Fibroblast of villous mesenchyme (primary cell): ENCODE results near the gene GPBP1L1. TPM values are rescaled to one million over a fixed set of nuclear protein-coding genes. Genes with fewer than 3 reads are reported as not detected.

Source experiments
- DNase-seq: peaks from one replicate; pipeline ENCODE4 v3.0.0-alpha.2; 2010; ENCODE audit warnings: low read depth
- H3K4me3 ChIP-seq: 2 replicates; pipeline ENCODE4 v1.5.1; 2011; ENCODE audit warnings: low read depth, mild to moderate bottlenecking, low read length
- total RNA-seq: library from RNA; depleted of rRNA; stranded (reverse); fragments of >200 nt; gene quantifications from 2 replicates; pipeline ENCODE4 v1.2.3, GENCODE V29; 2012
- TF ChIP-seq, protein P1 (sequence below): IDR thresholded peaks from 2 replicates; pipeline ENCODE4 v1.5.1; 2012; ENCODE audit warnings: low read depth, mild to moderate bottlenecking, low read length; ENCODE audit not compliant: insufficient read depth

Gene GPBP1L1
- total RNA-seq, 1 donor = 122 TPM

DNA sequence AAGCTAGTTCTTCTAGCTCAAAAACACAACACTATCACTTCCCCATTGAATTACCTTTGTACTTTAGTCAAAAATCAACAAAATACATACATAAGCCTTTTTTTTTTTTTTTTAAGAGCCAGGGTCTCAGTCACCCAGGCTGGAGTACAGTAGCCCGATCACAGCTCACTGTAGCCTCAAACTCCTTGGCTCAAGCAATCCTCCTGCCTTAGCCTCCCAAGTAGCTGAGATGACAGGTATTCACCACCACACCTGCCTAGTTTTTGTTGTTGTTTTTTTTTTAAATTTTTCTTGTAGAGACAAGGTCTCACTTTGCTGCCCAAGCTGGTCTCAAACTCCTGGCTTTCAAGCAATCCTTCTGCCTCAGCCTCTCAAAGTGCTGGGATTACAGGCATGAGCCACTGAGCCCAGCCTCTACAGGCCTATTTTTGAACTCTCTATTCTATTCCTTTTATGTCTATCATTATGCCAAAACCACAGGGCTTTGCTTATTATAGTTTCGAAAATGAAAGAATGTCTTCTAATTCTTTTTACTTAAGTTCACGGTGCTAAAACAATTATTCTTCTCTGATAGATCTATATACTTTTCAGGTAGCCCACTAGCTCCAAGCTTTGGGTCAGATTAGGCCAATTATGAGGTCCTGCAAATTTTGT, 29.6 kb downstream of the GPBP1L1 start:
- TF ChIP-seq, protein P1, sequence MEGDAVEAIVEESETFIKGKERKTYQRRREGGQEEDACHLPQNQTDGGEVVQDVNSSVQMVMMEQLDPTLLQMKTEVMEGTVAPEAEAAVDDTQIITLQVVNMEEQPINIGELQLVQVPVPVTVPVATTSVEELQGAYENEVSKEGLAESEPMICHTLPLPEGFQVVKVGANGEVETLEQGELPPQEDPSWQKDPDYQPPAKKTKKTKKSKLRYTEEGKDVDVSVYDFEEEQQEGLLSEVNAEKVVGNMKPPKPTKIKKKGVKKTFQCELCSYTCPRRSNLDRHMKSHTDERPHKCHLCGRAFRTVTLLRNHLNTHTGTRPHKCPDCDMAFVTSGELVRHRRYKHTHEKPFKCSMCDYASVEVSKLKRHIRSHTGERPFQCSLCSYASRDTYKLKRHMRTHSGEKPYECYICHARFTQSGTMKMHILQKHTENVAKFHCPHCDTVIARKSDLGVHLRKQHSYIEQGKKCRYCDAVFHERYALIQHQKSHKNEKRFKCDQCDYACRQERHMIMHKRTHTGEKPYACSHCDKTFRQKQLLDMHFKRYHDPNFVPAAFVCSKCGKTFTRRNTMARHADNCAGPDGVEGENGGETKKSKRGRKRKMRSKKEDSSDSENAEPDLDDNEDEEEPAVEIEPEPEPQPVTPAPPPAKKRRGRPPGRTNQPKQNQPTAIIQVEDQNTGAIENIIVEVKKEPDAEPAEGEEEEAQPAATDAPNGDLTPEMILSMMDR = no peak
- no peak for DNase-seq

DNA sequence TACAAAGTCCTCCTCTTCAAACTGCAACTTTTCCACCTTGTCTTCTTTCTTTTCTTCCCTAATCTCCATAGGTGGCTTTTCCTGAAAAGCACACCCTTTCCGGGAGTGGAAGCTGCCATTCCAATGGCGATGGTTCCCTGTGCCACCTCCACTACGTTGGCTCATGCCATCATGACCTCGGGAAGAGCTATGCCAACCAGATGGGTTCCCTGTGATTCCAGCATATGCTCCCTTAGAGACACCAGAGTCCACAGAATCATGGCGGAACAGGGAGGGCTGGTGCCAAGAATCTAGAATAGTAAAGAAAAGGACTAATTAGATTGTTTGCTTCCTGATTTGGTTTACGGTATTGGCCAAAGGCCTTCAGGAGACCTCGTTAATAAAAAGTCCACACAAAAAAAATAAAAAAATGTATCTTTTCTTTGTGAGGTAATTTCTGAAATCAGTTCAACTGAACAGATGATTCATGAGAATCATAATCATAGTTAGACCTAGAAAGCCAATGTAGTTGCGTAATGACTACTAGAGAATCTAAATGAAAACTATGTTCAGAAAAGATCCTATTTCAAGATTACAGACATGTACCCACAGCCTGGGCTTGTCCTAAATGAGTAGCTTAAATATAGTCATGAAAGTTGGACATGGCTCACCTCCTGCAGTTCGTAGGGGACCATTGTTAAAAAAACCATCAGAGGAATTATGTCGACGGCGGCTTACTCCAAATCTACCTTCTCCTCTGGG, 31.6 kb downstream of the GPBP1L1 start:
- DNase-seq = peak; percentile 26
- TF ChIP-seq, protein P1 = no peak
- no peak overlapping the region for H3K4me3 ChIP-seq

More for the DNA sequence above, 29.6 kb downstream of the GPBP1L1 start:
- no peak overlapping the region for H3K4me3 ChIP-seq

DNA sequence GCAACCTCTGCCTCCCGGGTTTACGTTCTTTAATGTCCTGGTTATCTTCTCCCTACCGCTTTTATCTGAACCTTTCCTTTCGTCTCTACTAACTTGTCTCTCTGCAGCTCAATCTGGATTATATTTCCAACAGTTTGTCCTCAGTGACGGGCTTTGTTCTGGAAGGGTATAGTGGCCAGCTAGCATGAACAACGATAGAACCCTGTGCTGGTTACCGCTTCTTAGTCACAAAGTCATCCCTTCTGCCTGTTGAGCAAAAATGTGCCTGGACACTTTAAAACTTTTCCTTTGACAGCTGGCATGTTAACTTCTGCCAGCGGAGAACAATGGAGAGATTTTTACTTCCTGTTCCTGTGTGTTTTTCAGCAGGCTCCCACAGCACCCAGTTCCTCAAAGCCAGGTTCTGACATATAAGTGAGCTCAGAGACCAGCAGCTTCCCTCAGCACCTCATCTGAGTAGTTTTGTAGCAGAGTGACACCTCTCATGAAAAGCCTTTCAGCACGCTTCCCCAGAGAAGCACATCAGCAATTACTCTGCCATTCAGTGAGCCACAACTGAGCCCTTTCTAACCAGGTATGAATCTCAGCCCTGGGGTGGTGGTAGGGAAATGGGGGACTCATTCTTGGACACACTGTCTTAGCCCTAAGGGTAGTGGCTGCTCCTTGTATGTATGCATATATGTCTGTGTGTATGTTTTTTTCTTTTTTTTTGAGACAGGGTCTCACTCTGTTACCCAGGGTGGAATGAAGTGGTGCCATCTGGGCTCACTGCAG, 38.9 kb downstream of the GPBP1L1 start:
- no peak overlapping the region for H3K4me3 ChIP-seq
- DNase-seq = no peak
- TF ChIP-seq, protein P1 = no peak

DNA sequence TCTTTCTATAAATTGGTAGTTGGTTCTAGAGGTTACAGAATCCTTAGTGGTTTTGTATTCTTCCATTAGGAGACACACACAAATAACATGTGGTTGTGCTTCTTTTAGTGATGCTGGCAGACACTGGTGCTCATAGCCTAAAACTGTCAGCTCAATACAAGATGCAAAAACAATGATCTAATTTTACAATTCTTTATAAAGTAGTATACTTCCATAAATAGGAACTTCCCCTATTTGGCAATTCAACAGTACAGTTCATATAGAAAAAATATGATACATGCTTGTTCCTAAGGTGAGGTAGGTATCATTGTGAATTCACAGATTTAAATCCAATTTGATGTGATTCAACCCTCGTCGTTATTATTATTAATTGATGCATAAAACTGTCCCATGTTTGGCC, 41.7 kb downstream of the GPBP1L1 start:
- DNase-seq = no peak
- TF ChIP-seq, protein P1 = no peak
- H3K4me3 ChIP-seq = no peak overlapping the region

DNA sequence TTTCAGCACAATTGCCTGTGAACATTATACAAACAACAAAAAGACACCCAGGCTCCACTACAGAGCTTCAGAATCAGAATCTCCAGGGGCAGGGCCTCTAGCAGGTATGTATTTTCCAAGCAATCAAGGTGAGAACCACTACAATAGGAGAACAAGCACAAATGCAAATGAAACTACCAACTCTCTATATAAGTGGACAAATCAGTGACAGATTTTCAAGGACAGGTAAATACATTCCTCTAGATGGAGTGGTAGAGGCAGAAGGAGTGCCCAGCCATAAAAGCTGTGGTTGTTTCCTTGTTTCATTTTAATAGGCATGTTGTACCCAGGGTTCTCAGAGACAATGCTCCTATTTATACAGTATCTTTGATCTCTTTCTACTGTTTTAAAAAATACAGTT, 42.4 kb downstream of the GPBP1L1 start:
- DNase-seq = no peak
- no peak overlapping the region for H3K4me3 ChIP-seq
- TF ChIP-seq, protein P1 = no peak

DNA sequence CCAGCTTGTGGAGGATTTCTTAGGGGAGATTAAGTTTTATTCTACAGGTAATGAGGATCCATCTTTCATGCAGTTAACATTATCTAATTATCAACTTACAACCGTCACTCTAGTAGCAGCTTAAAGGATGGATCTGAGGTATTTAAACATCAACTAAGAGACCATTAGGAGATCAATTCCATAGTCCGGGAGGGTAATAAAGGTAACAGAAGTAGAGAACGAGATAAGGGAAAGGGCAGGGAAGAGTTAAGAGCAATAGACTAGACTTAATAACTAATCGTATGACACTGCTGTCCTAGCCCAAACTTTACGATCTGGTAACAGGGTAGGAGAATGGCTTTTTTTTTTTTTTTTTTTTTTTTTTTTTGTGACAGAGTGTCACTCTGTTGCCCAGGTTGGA, 43.0 kb downstream of the GPBP1L1 start:
- DNase-seq = no peak
- no peak overlapping the region for H3K4me3 ChIP-seq
- TF ChIP-seq, protein P1 = no peak
